ENCODE results near the gene TRDMT1. TPM values are rescaled to one million over a fixed set of nuclear protein-coding genes. Genes with fewer than 3 reads are reported as not detected.

Gene TRDMT1
- total and polyA plus RNA-seq, 2 experiments from 2014 or later: 3.5 to 4.2 TPM

DNA sequence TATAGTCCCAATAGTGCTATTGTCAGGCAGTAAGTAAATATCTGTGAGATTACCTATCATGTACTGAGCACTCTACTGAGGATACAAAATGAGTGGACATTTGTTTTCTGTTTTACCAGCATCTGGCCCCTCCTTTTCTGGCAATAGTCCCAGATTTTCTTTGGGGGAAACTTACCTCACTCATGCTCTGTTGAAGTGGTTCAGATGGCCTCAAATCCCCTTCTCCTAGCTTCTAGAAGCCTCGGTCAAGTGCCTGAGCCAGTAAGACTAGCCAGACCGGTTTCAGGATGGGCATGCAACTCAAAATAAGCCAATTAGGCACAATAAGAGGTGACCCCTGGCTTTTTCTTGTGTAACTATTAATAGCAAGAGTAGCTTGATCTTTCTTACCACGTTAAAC, 19.7 kb downstream of the TRDMT1 start:
- Histone ChIP-seq H3K27ac (no peak overlapping the region), H3K36me3 (replicated peaks; ENCODE audit: insufficient read depth, low read depth) (no peaks in the 10 kb centered on the region), H3K9me3 (ENCODE audit: low read depth) (no peaks in the 10 kb centered on the region), H3K4me3 (no peak overlapping the region), H3K27me3 (no peaks in the 10 kb centered on the region), H3K4me1 (ENCODE audit: insufficient read depth) (peaks cover 4% of the 10 kb centered on the region), H3K79me2 (no peaks in the 10 kb centered on the region), H3K4me2 (no peak overlapping the region), H3K9me2 (replicated peaks; ENCODE audit: insufficient read depth) (no peaks in the 10 kb centered on the region), H2AFZ (no peak overlapping the region), H4K20me1 (ENCODE audit: insufficient read depth, poor library complexity, severe bottlenecking) (no peaks in the 10 kb centered on the region)
- WGBS (ENCODE audit: low lambda C conversion rate, missing lambda C conversion rate): 59% methylated on average over 3 of the region's 3 CpGs
- TF ChIP-seq, protein P1, sequence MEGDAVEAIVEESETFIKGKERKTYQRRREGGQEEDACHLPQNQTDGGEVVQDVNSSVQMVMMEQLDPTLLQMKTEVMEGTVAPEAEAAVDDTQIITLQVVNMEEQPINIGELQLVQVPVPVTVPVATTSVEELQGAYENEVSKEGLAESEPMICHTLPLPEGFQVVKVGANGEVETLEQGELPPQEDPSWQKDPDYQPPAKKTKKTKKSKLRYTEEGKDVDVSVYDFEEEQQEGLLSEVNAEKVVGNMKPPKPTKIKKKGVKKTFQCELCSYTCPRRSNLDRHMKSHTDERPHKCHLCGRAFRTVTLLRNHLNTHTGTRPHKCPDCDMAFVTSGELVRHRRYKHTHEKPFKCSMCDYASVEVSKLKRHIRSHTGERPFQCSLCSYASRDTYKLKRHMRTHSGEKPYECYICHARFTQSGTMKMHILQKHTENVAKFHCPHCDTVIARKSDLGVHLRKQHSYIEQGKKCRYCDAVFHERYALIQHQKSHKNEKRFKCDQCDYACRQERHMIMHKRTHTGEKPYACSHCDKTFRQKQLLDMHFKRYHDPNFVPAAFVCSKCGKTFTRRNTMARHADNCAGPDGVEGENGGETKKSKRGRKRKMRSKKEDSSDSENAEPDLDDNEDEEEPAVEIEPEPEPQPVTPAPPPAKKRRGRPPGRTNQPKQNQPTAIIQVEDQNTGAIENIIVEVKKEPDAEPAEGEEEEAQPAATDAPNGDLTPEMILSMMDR (IDR thresholded peaks at IDR 0.05; ENCODE audit: poor library complexity): no peak
- TF ChIP-seq EZH2phosphoT487 (IDR thresholded peaks at IDR 0.05; ENCODE audit: low read depth, severe bottlenecking, unreplicated experiment) (no peak), EZH2 (IDR thresholded peaks at IDR 0.05; ENCODE audit: borderline replicate concordance) (no peak)
- DNase-seq (ENCODE audit: low spot score): peak; percentile 30

DNA sequence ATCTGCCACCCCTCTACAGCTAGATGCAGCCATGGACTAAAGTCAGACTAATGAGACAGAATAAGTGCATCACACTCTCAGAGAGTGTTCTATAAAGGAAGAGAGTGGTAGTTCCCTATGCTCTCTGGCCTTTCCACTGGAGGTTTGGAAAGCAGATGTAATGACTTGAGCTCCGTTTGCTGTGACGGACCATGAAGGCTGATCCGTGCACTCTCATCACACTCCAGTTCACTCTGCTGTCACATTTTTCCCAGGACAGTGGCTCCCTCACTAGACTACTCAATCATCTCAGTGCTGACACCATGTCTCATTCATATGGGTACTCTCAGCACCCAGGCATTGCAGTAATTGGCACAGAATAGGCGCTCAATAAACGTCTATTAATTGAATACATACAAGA, 20.4 kb downstream of the TRDMT1 start:
- Histone ChIP-seq H3K9me3 (ENCODE audit: low read depth) (no peaks in the 10 kb centered on the region), H3K27ac (no peak overlapping the region), H3K27me3 (no peaks in the 10 kb centered on the region), H2AFZ (no peak overlapping the region), H3K36me3 (replicated peaks; ENCODE audit: insufficient read depth, low read depth) (no peaks in the 10 kb centered on the region), H3K4me1 (ENCODE audit: insufficient read depth) (peaks cover 4% of the 10 kb centered on the region), H3K79me2 (no peaks in the 10 kb centered on the region), H3K4me3 (no peak overlapping the region), H3K9me2 (replicated peaks; ENCODE audit: insufficient read depth) (no peaks in the 10 kb centered on the region), H4K20me1 (ENCODE audit: insufficient read depth, poor library complexity, severe bottlenecking) (no peaks in the 10 kb centered on the region), H3K4me2 (no peak overlapping the region)
- WGBS (ENCODE audit: low lambda C conversion rate, missing lambda C conversion rate): 95% methylated on average over 5 of the region's 5 CpGs
- DNase-seq (ENCODE audit: low spot score): no peak
- TF ChIP-seq EZH2 (IDR thresholded peaks at IDR 0.05; ENCODE audit: borderline replicate concordance): no peak

DNA sequence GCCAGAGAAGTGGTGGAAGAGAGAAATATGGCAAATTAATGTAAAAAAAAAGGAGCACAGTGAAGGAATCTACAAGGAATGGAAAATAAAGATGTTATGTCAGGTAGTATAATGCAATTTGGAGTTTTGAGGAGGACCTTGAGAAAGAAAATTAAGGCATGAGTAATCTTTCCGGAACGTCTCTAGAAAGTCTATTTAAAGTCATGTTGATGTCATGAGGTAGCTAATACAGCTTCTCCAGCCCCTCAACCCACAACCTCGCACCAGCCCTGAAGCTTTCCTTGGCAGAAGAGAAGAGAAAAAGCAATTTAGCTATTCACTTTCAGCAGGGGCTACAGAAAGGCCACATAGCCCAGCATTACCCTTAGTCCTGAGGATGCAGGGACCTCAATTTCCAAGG, 22.5 kb downstream of the TRDMT1 start:
- Histone ChIP-seq H3K4me1 (ENCODE audit: insufficient read depth) (peaks cover 4% of the 10 kb centered on the region), H4K20me1 (ENCODE audit: insufficient read depth, poor library complexity, severe bottlenecking) (no peaks in the 10 kb centered on the region), H3K9me3 (ENCODE audit: low read depth) (no peaks in the 10 kb centered on the region), H3K27me3 (no peaks in the 10 kb centered on the region), H3K4me3 (no peak overlapping the region), H3K79me2 (no peaks in the 10 kb centered on the region), H3K36me3 (replicated peaks; ENCODE audit: insufficient read depth, low read depth) (no peaks in the 10 kb centered on the region), H3K27ac (no peak overlapping the region), H3K9me2 (replicated peaks; ENCODE audit: insufficient read depth) (no peaks in the 10 kb centered on the region), H3K4me2 (no peak overlapping the region), H2AFZ (no peak overlapping the region)
- TF ChIP-seq EZH2 (IDR thresholded peaks at IDR 0.05; ENCODE audit: borderline replicate concordance): no peak
- TF ChIP-seq, protein P1 (IDR thresholded peaks at IDR 0.05; ENCODE audit: poor library complexity): no peak
- TF ChIP-seq EZH2phosphoT487 (IDR thresholded peaks at IDR 0.05; ENCODE audit: low read depth, severe bottlenecking, unreplicated experiment): no peak
- 79% methylated on average over 3 of the region's 3 CpGs for WGBS (ENCODE audit: low lambda C conversion rate, missing lambda C conversion rate)
- no peak for DNase-seq (ENCODE audit: low spot score)

DNA sequence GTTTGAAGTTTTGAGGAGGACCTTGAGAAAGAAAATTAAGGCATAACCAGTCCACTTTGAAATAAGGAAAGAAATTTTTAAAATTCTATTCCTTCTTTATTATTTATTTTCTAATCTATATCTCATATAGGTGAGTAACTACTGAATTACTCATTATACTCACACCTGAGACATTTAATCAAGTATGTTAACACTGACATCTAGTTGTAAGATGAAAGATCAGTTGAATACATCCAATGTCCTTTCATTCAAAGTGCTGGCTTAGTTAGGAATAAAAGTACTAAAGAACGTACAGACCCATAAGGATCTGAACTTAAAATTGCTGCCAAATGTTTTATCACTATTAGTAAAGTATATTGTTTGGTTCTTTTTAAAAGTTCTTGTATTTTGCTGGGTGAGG, 23.5 kb downstream of the TRDMT1 start:
- no peaks in the 10 kb centered on the region for H3K79me2 ChIP-seq
- no peaks in the 10 kb centered on the region for H3K9me2 ChIP-seq (replicated peaks; ENCODE audit: insufficient read depth)
- no peaks in the 10 kb centered on the region for H3K27me3 ChIP-seq
- TF ChIP-seq EZH2phosphoT487 (IDR thresholded peaks at IDR 0.05; ENCODE audit: low read depth, severe bottlenecking, unreplicated experiment): no peak
- TF ChIP-seq, protein P1 (IDR thresholded peaks at IDR 0.05; ENCODE audit: poor library complexity): no peak
- no peak for TF ChIP-seq EZH2 (IDR thresholded peaks at IDR 0.05; ENCODE audit: borderline replicate concordance)
- H3K4me2 ChIP-seq: no peak overlapping the region
- H2AFZ ChIP-seq: no peak overlapping the region
- H3K27ac ChIP-seq: no peak overlapping the region
- H4K20me1 ChIP-seq (ENCODE audit: insufficient read depth, poor library complexity, severe bottlenecking): no peaks in the 10 kb centered on the region
- no peak for DNase-seq (ENCODE audit: low spot score)
- WGBS (ENCODE audit: low lambda C conversion rate, missing lambda C conversion rate): 89% methylated on average over 1 of the region's 1 CpG
- no peaks in the 10 kb centered on the region for H3K36me3 ChIP-seq (replicated peaks; ENCODE audit: insufficient read depth, low read depth)
- H3K9me3 ChIP-seq (ENCODE audit: low read depth): no peaks in the 10 kb centered on the region
- H3K4me1 ChIP-seq (ENCODE audit: insufficient read depth): peaks cover 4% of the 10 kb centered on the region
- no peak overlapping the region for H3K4me3 ChIP-seq
